ENCODE data around the gene STPG3. TPM values are rescaled to one million over a fixed set of nuclear protein-coding genes. Genes with fewer than 3 reads are reported as not detected.

The STPG3 gene
- total and polyA plus RNA-seq, 9 of the 15 experiments (the other 6 are each of a cell fraction or from before 2014, with no cell fraction given), result not detected

GRCh38 chr9:137302118-137302448 lies 51.0 kb downstream of the STPG3 start, which contains the start of gene NRARP (continued):
- TF ChIP-seq YY1 (IDR thresholded peaks at IDR 0.05; ENCODE audit: borderline replicate concordance in 1 of 3, control insufficient read depth in 1 of 3, extremely low read depth in 1 of 3, insufficient read depth in 3 of 3, insufficient read length in 1 of 3, insufficient replicate concordance in 2 of 3, low read depth in 1 of 3, low read length in 2 of 3) (peak; percentile 44 to 90 (median 88)), CREM (IDR thresholded peaks at IDR 0.05; ENCODE audit: low read depth) (peak; percentile 74), PHF8 (IDR thresholded peaks at IDR 0.05; ENCODE audit: borderline replicate concordance, low read length) (peak; percentile 35; the same call in 1 of the 2 replicates), EP400 (IDR thresholded peaks at IDR 0.05) (no peak), ZC3H11A (IDR thresholded peaks at IDR 0.05; ENCODE audit: low read depth, low read length) (no peak), ZNF133 (CRISPR knock-in tag; IDR thresholded peaks at IDR 0.05) (no peak), NONO (IDR thresholded peaks at IDR 0.05; ENCODE audit: low read depth in 2 of 2, low read length in 1 of 2) (peak in 1 of 2 experiments; percentile 69; a peak in 3 of 4 replicates), TAF1 (IDR thresholded peaks at IDR 0.05; ENCODE audit: control insufficient read depth, extremely low read depth, insufficient read depth, low read length, severe bottlenecking) (peak; percentile 52), KDM2B (CRISPR knock-in tag; IDR thresholded peaks at IDR 0.05) (no peak), GABPB2 (CRISPR knock-in tag; conservative IDR thresholded peaks at IDR 0.05) (no peak), ZNF23 (CRISPR knock-in tag; IDR thresholded peaks at IDR 0.05) (no peak), PTRF (tag; IDR thresholded peaks at IDR 0.05) (no peak), HCFC1 (IDR thresholded peaks at IDR 0.05; ENCODE audit: low read depth, low read length) (peak; percentile 29; the same call in 1 of the 2 replicates), CHD1 (IDR thresholded peaks at IDR 0.05; ENCODE audit: low read length) (no peak), ZNF384 (IDR thresholded peaks at IDR 0.05; ENCODE audit: low read depth, low read length) (0 out of 2 replicates have a peak, but pooled peaks have one; percentile 4), GATAD2B (IDR thresholded peaks at IDR 0.05; ENCODE audit: borderline replicate concordance) (0 out of 2 replicates have a peak, but pooled peaks have one; percentile 12), ZNF263 (CRISPR knock-in tag; IDR thresholded peaks at IDR 0.05; ENCODE audit: borderline replicate concordance) (no peak)
- TF ChIP-seq, protein P1, sequence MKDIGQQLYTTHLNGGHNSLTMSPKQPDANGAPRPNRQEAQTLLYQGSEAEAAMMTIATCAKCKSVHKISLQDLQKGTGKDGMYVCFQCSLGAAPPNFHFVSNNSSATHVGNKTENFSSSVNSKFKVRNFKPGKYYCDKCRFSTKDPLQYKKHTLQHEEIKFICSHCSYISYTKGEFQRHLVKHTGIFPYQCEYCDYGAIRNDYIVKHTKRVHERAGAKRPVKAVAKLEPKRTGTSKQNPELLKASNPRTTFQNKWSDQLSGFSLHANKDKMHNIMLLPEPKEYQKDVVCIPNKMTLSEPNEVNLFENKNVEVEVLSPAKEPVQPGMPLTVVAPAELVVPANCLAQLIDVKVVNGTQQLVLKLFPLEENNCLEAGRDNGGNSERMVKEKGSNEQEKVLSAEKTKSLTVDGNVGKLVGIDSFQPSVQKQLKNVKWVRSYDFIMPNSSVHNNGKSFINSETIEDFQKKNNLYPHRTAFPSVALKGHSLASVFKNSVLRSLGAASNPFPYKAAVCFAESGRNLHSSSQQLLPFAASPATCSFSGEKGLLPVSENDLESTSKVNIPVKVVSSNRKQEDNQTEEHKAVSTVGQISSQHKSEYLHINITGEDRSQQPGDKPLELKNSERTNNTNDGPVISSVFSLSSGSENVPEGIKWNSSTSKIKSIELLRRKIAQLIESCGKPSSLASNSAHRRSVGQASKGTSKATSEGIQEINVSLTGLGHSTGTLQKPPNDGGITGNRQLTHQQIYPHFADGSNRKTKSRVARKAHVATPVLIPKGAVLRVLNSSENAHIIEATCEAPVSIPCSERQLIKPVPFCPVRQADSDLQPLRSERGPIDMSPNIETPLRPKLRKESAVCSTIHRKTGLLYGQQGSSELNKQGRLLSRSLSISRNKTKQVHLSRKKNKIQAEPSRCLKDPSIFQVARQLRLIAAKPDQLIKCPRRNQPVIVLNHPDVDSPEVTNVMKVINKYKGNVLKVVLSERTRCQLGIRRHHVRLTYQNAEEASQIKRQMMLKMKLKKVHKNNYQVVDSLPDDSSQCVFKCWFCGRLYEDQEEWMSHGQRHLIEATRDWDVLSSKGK (CRISPR knock-in tag; IDR thresholded peaks at IDR 0.05), result no peak
- TF ChIP-seq, protein P2, sequence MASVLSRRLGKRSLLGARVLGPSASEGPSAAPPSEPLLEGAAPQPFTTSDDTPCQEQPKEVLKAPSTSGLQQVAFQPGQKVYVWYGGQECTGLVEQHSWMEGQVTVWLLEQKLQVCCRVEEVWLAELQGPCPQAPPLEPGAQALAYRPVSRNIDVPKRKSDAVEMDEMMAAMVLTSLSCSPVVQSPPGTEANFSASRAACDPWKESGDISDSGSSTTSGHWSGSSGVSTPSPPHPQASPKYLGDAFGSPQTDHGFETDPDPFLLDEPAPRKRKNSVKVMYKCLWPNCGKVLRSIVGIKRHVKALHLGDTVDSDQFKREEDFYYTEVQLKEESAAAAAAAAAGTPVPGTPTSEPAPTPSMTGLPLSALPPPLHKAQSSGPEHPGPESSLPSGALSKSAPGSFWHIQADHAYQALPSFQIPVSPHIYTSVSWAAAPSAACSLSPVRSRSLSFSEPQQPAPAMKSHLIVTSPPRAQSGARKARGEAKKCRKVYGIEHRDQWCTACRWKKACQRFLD (CRISPR knock-in tag; IDR thresholded peaks at IDR 0.05), result peak; percentile 66; the same call in 1 of the 2 replicates
- TF ChIP-seq, protein P3, sequence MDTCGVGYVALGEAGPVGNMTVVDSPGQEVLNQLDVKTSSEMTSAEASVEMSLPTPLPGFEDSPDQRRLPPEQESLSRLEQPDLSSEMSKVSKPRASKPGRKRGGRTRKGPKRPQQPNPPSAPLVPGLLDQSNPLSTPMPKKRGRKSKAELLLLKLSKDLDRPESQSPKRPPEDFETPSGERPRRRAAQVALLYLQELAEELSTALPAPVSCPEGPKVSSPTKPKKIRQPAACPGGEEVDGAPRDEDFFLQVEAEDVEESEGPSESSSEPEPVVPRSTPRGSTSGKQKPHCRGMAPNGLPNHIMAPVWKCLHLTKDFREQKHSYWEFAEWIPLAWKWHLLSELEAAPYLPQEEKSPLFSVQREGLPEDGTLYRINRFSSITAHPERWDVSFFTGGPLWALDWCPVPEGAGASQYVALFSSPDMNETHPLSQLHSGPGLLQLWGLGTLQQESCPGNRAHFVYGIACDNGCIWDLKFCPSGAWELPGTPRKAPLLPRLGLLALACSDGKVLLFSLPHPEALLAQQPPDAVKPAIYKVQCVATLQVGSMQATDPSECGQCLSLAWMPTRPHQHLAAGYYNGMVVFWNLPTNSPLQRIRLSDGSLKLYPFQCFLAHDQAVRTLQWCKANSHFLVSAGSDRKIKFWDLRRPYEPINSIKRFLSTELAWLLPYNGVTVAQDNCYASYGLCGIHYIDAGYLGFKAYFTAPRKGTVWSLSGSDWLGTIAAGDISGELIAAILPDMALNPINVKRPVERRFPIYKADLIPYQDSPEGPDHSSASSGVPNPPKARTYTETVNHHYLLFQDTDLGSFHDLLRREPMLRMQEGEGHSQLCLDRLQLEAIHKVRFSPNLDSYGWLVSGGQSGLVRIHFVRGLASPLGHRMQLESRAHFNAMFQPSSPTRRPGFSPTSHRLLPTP (IDR thresholded peaks at IDR 0.05; ENCODE audit: borderline replicate concordance, extremely low read depth, insufficient read length), result no peak
